Myocyte (in vitro differentiated cells): ENCODE results near the gene ISCA1. TPM values are rescaled to one million over a fixed set of nuclear protein-coding genes. Genes with fewer than 3 reads are reported as not detected.

ENCODE experiments used
- DNase-seq: peaks from one replicate; pipeline ENCODE4 v3.0.0-alpha.2; 2012; ENCODE audit warnings: low read depth
- total RNA-seq: library from RNA; depleted of rRNA; stranded (reverse); fragments of >200 nt; gene quantifications from 2 replicates; pipeline ENCODE4 v1.2.3, GENCODE V29; 2014

Gene ISCA1
- total RNA-seq, 1 donor from 2014 or later: 55.1 TPM

DNA sequence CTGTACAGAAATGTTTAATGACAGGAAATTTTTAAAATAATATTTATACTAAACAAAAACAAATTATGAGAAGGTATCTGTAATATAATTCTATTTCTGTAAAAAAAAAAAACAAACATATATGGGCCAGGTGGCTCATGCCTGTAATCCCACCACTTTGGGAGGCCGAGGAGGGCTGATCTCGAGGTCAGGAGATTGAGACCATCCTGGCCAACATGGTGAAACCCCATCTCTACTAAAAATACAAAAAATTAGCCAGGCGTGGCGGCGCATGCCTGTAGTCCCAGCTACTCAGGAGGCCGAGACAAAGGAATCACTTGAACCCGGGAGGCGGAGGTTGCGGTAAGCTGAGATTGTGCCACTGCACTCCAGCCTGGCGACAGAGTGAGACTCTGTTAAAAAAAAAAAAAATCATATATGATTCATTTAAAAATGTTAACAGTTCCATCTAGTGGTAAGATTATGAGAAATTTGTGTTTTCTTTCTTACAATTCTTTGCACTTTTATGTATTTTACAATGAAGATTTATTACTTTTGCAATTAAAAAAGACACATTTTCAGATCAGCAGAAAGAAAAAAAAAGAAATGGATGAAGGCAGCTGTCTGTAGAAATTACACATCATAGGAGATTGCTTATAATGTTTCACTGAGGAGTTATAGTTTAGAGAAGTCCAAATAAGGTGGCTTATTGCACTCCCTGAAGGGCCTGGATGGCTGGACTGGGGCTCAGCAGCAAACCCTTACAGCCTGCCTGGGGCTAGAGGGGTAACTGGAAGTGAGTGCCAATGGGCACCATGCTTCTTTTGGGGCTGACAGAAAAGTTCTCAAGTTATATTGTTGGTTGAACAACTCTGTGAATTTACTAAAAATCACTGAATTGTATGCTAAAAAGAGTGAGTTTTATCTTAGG lies 43.2 kb downstream of the ISCA1 start:
- DNase-seq: no peak

- DNase-seq: no peak
These were observed 51.5 kb downstream of the ISCA1 start for GRCh38 chr9:86230858-86231257.

- peak; percentile 23 for DNase-seq
These were observed 59.7 kb downstream of the ISCA1 start for GRCh38 chr9:86222667-86223066.

- no peak for DNase-seq
These were observed 62.7 kb downstream of the ISCA1 start for GRCh38 chr9:86219606-86220005.

DNA sequence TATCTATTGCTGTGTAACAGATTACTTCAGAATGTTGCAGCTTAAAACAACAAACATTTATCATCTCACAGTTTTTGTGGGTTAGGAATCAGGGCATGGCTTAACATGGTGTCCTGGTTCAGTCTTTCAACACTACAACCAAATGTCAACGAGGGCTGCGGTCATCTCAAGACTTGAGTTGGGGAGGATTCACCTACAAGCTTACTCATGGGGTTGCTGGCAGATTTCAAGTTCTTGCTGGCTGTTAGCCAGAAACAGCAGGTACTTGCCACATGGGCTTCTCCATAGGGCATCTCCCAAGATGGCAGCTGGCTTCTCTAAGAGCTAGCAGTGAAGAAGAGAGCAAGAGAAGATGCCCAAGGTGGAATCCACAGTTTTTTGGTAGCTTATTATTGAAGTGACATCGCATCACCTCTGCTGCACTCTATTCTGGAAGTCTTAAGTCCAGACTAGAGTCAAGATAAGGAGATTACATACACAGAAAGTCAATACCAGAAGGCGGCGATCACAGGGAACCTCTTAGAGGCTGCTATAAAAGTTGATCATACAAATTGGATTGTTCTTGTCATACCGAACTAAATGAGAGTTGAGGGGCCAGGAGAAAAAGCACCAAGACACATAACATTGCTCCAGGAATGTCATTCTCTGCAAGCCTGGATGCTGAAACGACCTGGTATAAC lies 65.1 kb downstream of the ISCA1 start:
- DNase-seq: no peak

Other genes starting within 250 kb of the ISCA1 start
- 25.6 and 25.8 TPM in 2 replicates for gene GOLM1, start 183.0 kb downstream of the ISCA1 start, total RNA-seq
- gene C9orf153, start 22.9 kb downstream of the ISCA1 start, total RNA-seq: 0.45 TPM in 1 of 2 replicates, not detected in the other
- 28.6 and 33.0 TPM in 2 replicates for gene TUT7, start 71.9 kb upstream of the ISCA1 start, total RNA-seq